Testis (tissue), 3 donors: ENCODE data around the gene ALOX12. TPM values are rescaled to one million over a fixed set of nuclear protein-coding genes. Genes with fewer than 3 reads are reported as not detected.

ENCODE experiments used
- DNase-seq: peaks from one replicate; pipeline ENCODE4 v3.0.0-alpha.2; 2019
- H3K27ac ChIP-seq, 2 donors: fragments of 200-600 bp; sonication (generic); one replicate each; pipeline ENCODE4 v1.5.1; 2019
- H3K27me3 ChIP-seq: fragments of 200-600 bp; sonication (generic); one replicate; pipeline ENCODE4 v1.5.1; 2019
- H3K36me3 ChIP-seq: fragments of 200-600 bp; sonication (generic); one replicate; pipeline ENCODE4 v1.5.1; 2017; ENCODE audit warnings: low read depth; ENCODE audit errors: missing control alignments
- H3K4me1 ChIP-seq: fragments of 200-600 bp; sonication (generic); one replicate; pipeline ENCODE4 v1.5.1; 2019
- H3K4me3 ChIP-seq, 2 donors: fragments of 200-600 bp; sonication (generic); one replicate each; pipeline ENCODE4 v1.5.1; 2017 to 2019
- H3K9me3 ChIP-seq: fragments of 200-600 bp; sonication (generic); one replicate; pipeline ENCODE4 v1.5.1; 2017
- POLR2A ChIP-seq: fragments of 450-650 bp; IDR thresholded peaks from one replicate; pipeline ENCODE4 v1.6.1; 2017; ENCODE audit warnings: antibody characterized with exemption, mild to moderate bottlenecking, moderate library complexity
- WGBS, 2 donors: methylation state at CpG; one replicate each; pipeline ENCODE4 v1.1.5; 2018; 5-methylcytosine and 5-hydroxymethylcytosine counted together
- intact Hi-C: fragments of 100-400 bp; cut with DNase I; formaldehyde crosslinking; loops from one replicate; pipeline ENCODE4 v1.15.1; 2023; ENCODE audit warnings: low total_unique reads
- polyA plus RNA-seq: library from polyadenylated mRNA; stranded (reverse); fragments of 350-450 nt; fragmentation: Illumina TruSeq; extraction: RNeasy Lipid Tissue Mini Kit (QIAGEN cat#74804); gene quantifications from one replicate; pipeline ENCODE4 v1.2.3, GENCODE V29; 2014; ENCODE audit warnings: low read depth, low replicate concordance; ENCODE audit not compliant: insufficient read depth
- total RNA-seq, 2 donors: library from RNA; depleted of rRNA; stranded (reverse); fragments of >200 nt; gene quantifications; one replicate each; pipeline ENCODE4 v1.2.3, GENCODE V29; 2016
- TF ChIP-seq, protein P1 (sequence below), 3 experiments: fragments of 450-650 bp in 2 of 3; fragments of 200-600 bp in 1 of 3; sonication (generic) in 1 of 3; IDR thresholded peaks; one replicate each; pipeline ENCODE4 v1.5.1; 2016 to 2019; ENCODE audit warnings: antibody characterized with exemption in 3 of 3, mild to moderate bottlenecking in 2 of 3, moderate library complexity in 1 of 3

ALOX12 gene
- total and polyA plus RNA-seq, 3 donors from 2014 or later, result 0.24 to 0.50 (median 0.25) TPM

DNA sequence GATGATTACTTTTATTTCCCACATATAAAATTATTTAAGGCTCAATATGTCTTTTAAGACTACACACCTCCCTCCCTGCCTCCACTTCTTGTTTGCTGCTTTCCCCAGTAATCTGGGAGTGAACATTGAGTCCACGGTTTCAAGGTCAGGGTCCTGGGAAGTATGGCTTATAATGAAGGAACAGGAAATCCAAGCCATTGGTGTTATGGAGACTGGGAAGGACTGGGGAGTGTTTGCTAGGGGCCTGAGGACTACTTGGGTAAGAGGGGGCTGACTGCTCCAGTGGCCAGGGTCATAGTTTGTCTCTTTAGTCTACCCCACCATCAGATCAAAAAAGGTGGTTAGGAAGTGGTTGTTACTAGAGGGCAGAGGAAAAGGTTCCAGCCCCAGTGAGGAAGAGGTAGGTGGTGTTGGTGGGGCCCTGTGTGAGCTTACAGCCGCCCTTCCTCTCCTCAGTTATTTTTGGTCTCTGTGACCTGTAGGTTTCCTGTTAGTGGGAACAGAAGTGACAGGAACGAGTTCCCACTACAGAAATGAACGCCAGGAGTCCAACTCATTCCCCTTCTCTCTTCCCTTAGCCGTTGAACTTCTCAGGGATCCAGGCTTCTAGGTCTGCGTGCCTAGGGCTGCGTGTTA lies 39.2 kb downstream of the ALOX12 start:
- no peak for DNase-seq
- Histone ChIP-seq H3K27ac (peak overlapping the region; percentile 29 to 82), H3K4me1 (peaks cover 14% of the 10 kb centered on the region), H3K4me3 (peak overlapping the region; percentile 53 to 65), H3K9me3 (no peaks in the 10 kb centered on the region), H3K36me3 (no peaks in the 10 kb centered on the region), H3K27me3 (no peaks in the 10 kb centered on the region)
- TF ChIP-seq, protein P1, sequence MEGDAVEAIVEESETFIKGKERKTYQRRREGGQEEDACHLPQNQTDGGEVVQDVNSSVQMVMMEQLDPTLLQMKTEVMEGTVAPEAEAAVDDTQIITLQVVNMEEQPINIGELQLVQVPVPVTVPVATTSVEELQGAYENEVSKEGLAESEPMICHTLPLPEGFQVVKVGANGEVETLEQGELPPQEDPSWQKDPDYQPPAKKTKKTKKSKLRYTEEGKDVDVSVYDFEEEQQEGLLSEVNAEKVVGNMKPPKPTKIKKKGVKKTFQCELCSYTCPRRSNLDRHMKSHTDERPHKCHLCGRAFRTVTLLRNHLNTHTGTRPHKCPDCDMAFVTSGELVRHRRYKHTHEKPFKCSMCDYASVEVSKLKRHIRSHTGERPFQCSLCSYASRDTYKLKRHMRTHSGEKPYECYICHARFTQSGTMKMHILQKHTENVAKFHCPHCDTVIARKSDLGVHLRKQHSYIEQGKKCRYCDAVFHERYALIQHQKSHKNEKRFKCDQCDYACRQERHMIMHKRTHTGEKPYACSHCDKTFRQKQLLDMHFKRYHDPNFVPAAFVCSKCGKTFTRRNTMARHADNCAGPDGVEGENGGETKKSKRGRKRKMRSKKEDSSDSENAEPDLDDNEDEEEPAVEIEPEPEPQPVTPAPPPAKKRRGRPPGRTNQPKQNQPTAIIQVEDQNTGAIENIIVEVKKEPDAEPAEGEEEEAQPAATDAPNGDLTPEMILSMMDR (IDR thresholded peaks at IDR 0.05), result no peak
- no peak for TF ChIP-seq POLR2A
- intact Hi-C loops, result no loop called here
- 5 to 6% methylated on average over 7 of the region's 7 CpGs for WGBS, 2 donors

DNA sequence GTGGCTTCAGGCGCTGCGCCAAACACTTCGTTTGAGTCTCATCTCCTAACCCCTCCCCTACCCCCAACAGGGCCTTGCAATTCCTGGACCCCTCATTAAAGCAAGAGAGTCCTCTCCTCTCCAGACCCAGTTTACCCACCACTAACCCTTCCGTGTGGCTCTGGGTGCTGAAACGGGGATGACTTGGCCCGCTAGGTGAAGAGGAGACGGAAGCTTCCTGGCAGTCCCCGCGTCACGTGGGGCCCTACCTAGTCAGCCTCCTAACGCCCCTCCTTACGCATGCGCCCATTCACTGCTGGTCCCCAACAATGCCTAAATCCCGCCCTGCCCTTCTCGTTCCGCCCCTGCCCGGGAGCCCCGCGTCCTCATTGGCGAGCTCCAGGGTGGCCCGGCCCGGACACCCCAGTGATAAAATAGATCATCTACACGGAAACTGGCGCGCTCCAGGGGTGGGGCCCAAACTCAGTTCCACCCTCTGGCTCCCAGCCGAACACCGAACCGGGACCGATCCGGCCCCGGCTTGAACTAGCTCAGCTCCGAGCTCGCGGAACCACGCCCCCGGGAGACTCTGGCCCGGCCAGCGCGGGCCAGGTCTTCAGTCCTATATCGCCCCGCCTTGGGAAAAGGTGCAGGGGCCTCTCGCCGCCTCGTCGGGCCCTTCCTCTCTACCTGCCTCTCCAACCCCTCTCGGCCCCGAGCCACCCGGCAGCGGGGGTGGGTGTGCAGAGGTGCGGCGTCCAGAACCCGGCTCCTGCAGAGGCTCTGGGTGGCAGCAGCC lies 39.9 kb downstream of the ALOX12 start, which contains the start of gene SLC16A13:
Gene SLC16A13, plus strand, starts transcription at position 425 of the 778 bp plus-strand sequence. CDS start 368 bp downstream, outside the sequence.
- intact Hi-C loops, result no loop called here
- no peak for TF ChIP-seq POLR2A
- TF ChIP-seq, protein P1 (IDR thresholded peaks at IDR 0.05), result no peak
- 0 to 1% methylated on average over 17 to 38 of the region's 52 CpGs for WGBS, 2 donors

DNA sequence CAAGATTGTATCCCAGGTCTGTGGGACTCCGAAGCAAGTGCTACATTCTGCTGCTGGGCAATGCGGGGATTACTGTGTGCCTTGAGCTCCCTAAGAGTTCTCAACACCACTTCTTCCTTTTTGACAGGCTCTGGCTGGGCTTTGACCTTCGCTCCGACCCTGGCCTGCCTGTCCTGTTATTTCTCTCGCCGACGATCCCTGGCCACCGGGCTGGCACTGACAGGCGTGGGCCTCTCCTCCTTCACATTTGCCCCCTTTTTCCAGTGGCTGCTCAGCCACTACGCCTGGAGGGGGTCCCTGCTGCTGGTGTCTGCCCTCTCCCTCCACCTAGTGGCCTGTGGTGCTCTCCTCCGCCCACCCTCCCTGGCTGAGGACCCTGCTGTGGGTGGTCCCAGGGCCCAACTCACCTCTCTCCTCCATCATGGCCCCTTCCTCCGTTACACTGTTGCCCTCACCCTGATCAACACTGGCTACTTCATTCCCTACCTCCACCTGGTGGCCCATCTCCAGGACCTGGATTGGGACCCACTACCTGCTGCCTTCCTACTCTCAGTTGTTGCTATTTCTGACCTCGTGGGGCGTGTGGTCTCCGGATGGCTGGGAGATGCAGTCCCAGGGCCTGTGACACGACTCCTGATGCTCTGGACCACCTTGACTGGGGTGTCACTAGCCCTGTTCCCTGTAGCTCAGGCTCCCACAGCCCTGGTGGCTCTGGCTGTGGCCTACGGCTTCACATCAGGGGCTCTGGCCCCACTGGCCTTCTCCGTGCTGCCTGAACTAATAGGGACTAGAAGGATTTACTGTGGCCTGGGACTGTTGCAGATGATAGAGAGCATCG lies 42.4 kb downstream of the ALOX12 start:
- Histone ChIP-seq H3K36me3 (no peaks in the 10 kb centered on the region), H3K9me3 (no peaks in the 10 kb centered on the region), H3K27me3 (no peaks in the 10 kb centered on the region), H3K27ac (no peak overlapping the region), H3K4me1 (peaks cover 25% of the 10 kb centered on the region), H3K4me3 (no peak overlapping the region)
- TF ChIP-seq, protein P1 (IDR thresholded peaks at IDR 0.05), result no peak
- no peak for TF ChIP-seq POLR2A
- intact Hi-C loops, result no loop called here
- DNase-seq, result no peak
- WGBS, 2 donors, result 77 to 84% methylated on average over 18 to 19 of the region's 19 CpGs

More for the DNA sequence above, 39.9 kb downstream of the ALOX12 start, which contains the start of gene SLC16A13:
- Histone ChIP-seq H3K9me3 (no peaks in the 10 kb centered on the region), H3K27me3 (no peaks in the 10 kb centered on the region), H3K4me1 (peaks cover 14% of the 10 kb centered on the region), H3K4me3 (peak within 1 kb of the TSS; percentile 53 to 65), H3K36me3 (no peaks in the 10 kb centered on the region), H3K27ac (peak within 1 kb of the TSS; percentile 29 to 82)
- DNase-seq, result peak; percentile 98

DNA sequence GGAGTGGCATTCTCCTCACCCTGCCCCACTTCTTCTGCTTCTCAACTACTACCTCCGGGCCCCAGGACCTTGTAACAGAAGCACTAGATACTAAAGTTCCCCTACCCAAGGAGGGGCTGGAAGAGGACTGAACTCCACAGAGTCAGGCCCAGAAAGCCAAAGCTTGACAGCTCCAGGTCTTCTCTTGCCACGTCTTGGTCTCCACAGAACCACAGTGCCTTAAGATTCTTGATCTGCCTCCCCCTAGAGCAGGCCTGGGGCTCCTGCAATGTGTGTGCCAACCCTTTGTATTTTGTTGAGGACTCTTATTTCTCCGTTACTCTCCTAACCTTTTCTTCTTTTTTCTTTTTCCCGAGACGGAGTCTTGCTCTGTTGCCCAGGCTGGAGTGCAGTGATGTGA lies 44.0 kb downstream of the ALOX12 start:
- intact Hi-C loops, result no loop called here
- no peak overlapping the region for H3K27ac ChIP-seq
- H3K36me3 ChIP-seq, result no peaks in the 10 kb centered on the region
- no peak for TF ChIP-seq POLR2A
- TF ChIP-seq, protein P1 (IDR thresholded peaks at IDR 0.05), result no peak
- no peak for DNase-seq
- H3K9me3 ChIP-seq, result no peaks in the 10 kb centered on the region
- H3K4me3 ChIP-seq, result no peak overlapping the region
- WGBS, 2 donors, result 90% methylated on average over 5 of the region's 5 CpGs
- H3K27me3 ChIP-seq, result no peaks in the 10 kb centered on the region
- peaks cover 30% of the 10 kb centered on the region for H3K4me1 ChIP-seq
